ENCODE data around the gene RIC8B. TPM values are rescaled to one million over a fixed set of nuclear protein-coding genes. Genes with fewer than 3 reads are reported as not detected.

RIC8B gene
- total RNA-seq, 1 donor from 2014 or later: 5.8 TPM

DNA sequence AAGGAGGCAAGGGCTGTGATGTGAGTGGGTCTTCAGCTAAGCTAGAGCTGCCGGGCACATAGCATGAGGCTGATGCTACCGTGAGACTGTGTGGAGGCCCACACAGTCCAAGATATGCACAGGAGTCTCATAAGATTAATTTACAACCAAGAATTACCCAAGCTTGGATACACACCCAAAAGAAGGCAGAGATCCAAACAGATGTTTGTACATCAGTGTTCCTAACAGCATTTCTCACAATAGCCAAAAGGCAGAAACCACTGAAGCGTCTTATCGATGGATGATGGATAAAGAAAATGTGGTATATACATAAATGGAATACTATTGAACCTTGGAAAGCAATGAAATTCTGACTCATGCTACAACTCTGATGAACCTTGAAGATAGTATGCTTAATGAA lies 40.8 kb upstream of the RIC8B start:
- ATAC-seq (ENCODE audit: low read depth): no peak
- intact Hi-C loops (cut with micrococcal nuclease): loop anchor here (10.0 kb wide), 2 partner anchors 111 to 181 kb away; no protein-coding TSS in a partner anchor
- TF ChIP-seq, protein P1, sequence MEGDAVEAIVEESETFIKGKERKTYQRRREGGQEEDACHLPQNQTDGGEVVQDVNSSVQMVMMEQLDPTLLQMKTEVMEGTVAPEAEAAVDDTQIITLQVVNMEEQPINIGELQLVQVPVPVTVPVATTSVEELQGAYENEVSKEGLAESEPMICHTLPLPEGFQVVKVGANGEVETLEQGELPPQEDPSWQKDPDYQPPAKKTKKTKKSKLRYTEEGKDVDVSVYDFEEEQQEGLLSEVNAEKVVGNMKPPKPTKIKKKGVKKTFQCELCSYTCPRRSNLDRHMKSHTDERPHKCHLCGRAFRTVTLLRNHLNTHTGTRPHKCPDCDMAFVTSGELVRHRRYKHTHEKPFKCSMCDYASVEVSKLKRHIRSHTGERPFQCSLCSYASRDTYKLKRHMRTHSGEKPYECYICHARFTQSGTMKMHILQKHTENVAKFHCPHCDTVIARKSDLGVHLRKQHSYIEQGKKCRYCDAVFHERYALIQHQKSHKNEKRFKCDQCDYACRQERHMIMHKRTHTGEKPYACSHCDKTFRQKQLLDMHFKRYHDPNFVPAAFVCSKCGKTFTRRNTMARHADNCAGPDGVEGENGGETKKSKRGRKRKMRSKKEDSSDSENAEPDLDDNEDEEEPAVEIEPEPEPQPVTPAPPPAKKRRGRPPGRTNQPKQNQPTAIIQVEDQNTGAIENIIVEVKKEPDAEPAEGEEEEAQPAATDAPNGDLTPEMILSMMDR (IDR thresholded peaks at IDR 0.05): no peak
- ChIA-PET CTCF (no interaction called here), POLR2A (no interaction called here)
- peaks cover 38% of the 10 kb centered on the region for H3K27me3 Mint-ChIP-seq
- no peak overlapping the region for H3K27ac Mint-ChIP-seq
- no peak overlapping the region for H3K4me3 Mint-ChIP-seq
- no peak for DNase-seq
- no peaks in the 10 kb centered on the region for H3K36me3 Mint-ChIP-seq (ENCODE audit: low read depth)
- H3K9me3 Mint-ChIP-seq: no peaks in the 10 kb centered on the region
- H3K4me1 Mint-ChIP-seq: no peaks in the 10 kb centered on the region

DNA sequence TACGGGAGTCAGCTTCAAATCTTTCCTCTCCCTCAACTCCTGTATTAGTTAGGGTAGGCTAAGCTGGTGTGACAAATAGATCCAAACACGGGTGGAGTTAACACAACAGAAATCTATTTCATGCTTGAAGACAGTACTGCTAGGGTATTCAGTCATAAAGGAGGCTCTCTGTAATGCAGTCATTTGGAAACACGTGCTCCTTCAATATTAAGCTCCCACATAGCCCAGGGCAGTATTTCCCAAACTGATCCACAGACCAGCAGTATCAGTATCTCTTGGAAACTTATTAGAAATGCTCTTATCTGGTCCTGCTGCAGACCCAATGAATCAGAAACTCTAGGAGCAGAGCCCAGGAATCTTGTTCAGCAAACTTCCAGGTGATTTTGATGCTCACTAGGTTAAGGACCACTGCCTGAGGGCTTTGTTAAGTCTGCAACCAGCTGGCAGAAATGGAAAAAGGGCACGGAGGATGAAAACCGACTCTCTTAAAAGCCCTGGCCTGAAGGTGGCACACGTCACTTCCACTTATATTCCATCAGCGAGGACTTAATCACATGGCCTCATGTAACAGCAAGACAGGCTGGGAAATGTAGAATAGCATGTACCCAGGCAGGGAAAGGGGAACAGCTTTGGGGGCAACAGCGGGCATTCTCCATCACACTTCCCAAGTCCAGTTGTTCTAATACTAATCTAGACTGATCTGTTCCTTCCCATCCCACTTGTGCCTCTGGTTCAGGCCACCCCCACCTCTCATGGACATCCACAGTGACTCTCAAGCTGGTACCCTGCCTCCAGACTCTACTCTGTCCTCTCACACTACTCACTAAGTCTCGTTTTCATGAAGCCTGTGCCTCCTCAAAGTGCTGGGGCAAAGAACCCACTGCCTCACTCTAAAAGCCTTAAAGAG lies 38.2 kb upstream of the RIC8B start:
- CTCF ChIA-PET: interaction anchor here (1.7 kb wide), 1 partner anchor 106 kb away, joined by 9 read pairs; no protein-coding TSS in a partner anchor
- no peak for ATAC-seq (ENCODE audit: low read depth)
- DNase-seq: no peak
- no peaks in the 10 kb centered on the region for H3K4me1 Mint-ChIP-seq
- H3K36me3 Mint-ChIP-seq (ENCODE audit: low read depth): no peaks in the 10 kb centered on the region
- POLR2A ChIA-PET: no interaction called here
- H3K9me3 Mint-ChIP-seq: no peaks in the 10 kb centered on the region
- intact Hi-C loops (cut with micrococcal nuclease): loop anchor here (10.0 kb wide), 2 partner anchors 108 to 178 kb away; no protein-coding TSS in a partner anchor
- TF ChIP-seq, protein P1 (IDR thresholded peaks at IDR 0.05): no peak
- no peak overlapping the region for H3K27ac Mint-ChIP-seq
- H3K4me3 Mint-ChIP-seq: no peak overlapping the region
- H3K27me3 Mint-ChIP-seq: peaks cover 45% of the 10 kb centered on the region

DNA sequence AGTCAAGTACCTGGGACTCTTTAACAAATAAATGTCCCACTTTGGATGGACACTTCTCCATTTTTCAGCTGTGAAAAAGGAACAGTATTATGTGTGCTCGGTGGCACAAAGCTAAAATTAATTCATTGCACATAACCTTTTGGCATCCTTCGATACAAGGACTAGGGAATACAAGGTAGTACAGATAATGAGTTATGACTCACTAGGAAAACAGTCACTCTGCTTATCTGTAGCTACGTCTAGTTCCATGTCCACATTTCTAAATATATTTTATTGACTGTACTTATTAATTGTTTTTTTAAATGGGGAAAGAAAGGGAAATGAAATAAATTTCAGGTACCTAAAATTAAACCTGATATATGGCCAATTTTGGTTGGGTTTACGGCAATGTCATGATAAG lies 35.2 kb upstream of the RIC8B start:
- Mint-ChIP-seq H3K9me3 (no peaks in the 10 kb centered on the region), H3K27ac (no peak overlapping the region), H3K27me3 (peaks cover 47% of the 10 kb centered on the region), H3K4me3 (no peak overlapping the region), H3K4me1 (no peaks in the 10 kb centered on the region), H3K36me3 (ENCODE audit: low read depth) (no peaks in the 10 kb centered on the region)
- CTCF ChIA-PET: no interaction called here
- ATAC-seq (ENCODE audit: low read depth) (no peak), DNase-seq (no peak)
- intact Hi-C loops (cut with micrococcal nuclease): loop anchor here (10.0 kb wide), 2 partner anchors 105 to 175 kb away; no protein-coding TSS in a partner anchor
- TF ChIP-seq, protein P1 (IDR thresholded peaks at IDR 0.05): no peak
- POLR2A ChIA-PET: no interaction called here

DNA sequence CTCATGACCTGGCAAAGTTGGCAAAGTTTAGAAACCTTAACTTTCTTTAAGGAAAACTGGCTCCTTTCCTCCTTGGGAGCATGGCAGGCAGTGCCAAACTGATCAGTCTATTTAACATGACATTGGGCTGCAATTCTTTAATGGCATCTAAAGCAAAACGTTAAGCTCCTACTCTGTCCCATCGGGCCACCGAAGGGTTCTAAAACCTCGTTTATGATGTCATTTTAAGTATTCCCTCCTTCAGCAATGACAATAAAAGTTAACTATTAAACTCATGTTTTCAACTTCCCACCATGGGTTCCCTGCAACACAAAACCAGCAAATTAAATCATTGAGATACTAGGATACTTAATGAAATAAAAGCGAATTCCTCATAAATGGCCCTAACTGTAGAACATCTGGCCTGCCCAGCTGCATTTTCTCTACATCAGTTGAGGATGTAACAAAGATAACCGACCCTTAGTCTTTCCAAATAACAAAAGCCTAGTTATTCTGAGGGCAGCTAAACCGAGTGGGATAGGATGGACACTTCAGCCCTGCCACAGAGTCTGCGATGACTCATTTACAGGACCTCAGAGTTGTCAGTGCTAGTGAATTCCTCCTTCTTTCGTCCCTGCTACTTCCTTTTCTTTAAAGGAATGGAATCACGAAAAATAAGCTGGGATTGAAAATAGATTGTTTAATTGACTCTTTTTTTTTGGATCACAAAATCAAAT lies 34.5 kb upstream of the RIC8B start:
- TF ChIP-seq, protein P1 (IDR thresholded peaks at IDR 0.05): no peak
- Mint-ChIP-seq H3K9me3 (no peaks in the 10 kb centered on the region), H3K4me3 (no peak overlapping the region), H3K27me3 (peaks cover 51% of the 10 kb centered on the region), H3K36me3 (ENCODE audit: low read depth) (no peaks in the 10 kb centered on the region), H3K27ac (no peak overlapping the region), H3K4me1 (no peaks in the 10 kb centered on the region)
- CTCF ChIA-PET: no interaction called here
- POLR2A ChIA-PET: no interaction called here
- ATAC-seq (ENCODE audit: low read depth): no peak
- no peak for DNase-seq
- intact Hi-C loops (cut with micrococcal nuclease): loop anchor here (10.0 kb wide), 2 partner anchors 105 to 175 kb away; no protein-coding TSS in a partner anchor

DNA sequence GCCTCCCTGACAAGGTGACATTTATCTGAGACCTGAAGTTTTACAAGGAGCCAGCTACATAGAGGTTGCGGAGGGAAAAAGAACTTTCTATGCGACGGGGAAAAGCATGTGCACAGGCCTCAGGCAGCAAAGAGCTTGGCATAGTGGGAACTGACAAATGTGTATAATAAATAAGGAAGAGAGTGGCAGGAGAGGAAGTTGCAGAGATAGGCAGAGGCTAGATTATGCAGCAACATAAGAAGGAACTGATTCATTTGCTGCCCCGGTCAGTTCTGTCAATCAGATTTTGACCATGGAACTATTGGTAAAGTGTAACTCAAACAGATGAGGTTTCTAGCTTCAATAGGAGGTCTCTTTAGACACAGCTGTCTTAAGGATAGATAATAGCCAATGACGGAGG lies 33.7 kb upstream of the RIC8B start:
- peaks cover 49% of the 10 kb centered on the region for H3K27me3 Mint-ChIP-seq
- intact Hi-C loops (cut with micrococcal nuclease): no loop called here

More for the DNA sequence above, 33.7 kb upstream of the RIC8B start:
- Mint-ChIP-seq H3K4me3 (no peak overlapping the region), H3K4me1 (no peaks in the 10 kb centered on the region), H3K9me3 (no peaks in the 10 kb centered on the region), H3K27ac (no peak overlapping the region), H3K36me3 (ENCODE audit: low read depth) (no peaks in the 10 kb centered on the region)
- ChIA-PET POLR2A (no interaction called here), CTCF (no interaction called here)
- DNase-seq (no peak), ATAC-seq (ENCODE audit: low read depth) (no peak)
- TF ChIP-seq, protein P1 (IDR thresholded peaks at IDR 0.05): no peak
